Posterior vena cava (tissue), 2 donors: Measurements from ENCODE around the gene INVS. TPM values are rescaled to one million over a fixed set of nuclear protein-coding genes. Genes with fewer than 3 reads are reported as not detected.
"Not testable (repeated sequence)": the region's sequence is repeated elsewhere in the genome, so short reads cannot be mapped to it uniquely, and the experiment has no call there.

Experiments
- DNase-seq: peaks from one replicate; pipeline ENCODE4 v3.0.0-alpha.2; 2020; ENCODE audit warnings: low spot score
- intact Hi-C, 2 donors: fragments of 100-400 bp; cut with DNase I; formaldehyde crosslinking; loops; one replicate each; pipeline versions ENCODE4 v1.14.1 to v1.14.2; 2022 to 2023
- total RNA-seq, 2 donors: library from RNA; stranded (reverse); fragmentation: NEBNext Ultra II Directional; extraction: Animal tissue kit (Norgen Biotek cat#: 25700); gene quantifications; one replicate each; pipeline ENCODE4 v1.2.1, GENCODE V29; 2021
- donor health status: DM: yes; HTN: yes; CAD: no.
- donor health status: DM: yes; HTN: yes; CAD: no.

Gene INVS
- total RNA-seq, 2 donors from 2014 or later, result 19.5 to 19.7 TPM

- intact Hi-C loops, result no loop called here
- DNase-seq, result no peak
These were observed 195.3 kb downstream of the INVS start for GRCh38 chr9:100294341-100294740.

DNA sequence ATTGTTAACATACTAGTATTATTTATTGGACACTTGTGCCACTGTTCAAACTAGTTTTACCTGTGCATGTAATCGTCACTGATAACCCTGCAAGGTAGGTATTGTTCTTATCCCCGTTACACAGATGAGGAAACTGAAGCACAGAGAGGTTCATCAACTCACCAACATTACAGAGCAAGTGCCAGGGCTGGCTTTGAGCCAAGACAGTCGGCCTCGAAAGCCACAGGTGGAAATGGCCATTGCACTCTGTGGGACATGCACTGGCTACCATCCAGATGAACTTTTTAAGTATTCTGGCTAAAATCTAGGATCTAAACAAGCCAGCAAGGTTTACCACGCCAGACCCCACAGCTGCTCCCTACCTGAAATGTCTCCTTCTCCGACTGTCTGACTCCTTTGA is 195.8 kb downstream of the INVS start:
- intact Hi-C loops, result no loop called here
- no peak for DNase-seq

GRCh38 chr9:100295240-100295639 is 196.2 kb downstream of the INVS start:
- no peak for DNase-seq
- intact Hi-C loops, result no loop called here

DNA sequence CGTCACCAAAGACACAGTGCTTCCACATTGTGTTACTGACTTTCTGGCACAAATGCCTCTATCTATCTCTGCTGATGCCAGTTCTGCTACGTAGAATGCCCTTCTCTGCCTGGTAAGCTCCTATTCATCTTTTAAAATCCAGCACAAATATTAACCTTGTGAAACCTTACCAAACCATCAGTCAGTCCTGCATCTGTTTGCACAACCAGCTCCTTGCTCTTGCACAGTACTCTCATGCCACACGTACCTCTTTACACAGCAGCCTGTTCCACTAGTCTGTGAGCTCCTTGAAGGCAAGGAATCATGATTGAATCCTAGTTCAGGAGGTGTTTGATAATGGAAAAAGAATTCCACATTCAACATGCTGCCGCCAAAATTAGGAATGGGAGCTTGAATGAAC is 197.4 kb downstream of the INVS start:
- DNase-seq, result no peak
- intact Hi-C loops, result no loop called here

DNA sequence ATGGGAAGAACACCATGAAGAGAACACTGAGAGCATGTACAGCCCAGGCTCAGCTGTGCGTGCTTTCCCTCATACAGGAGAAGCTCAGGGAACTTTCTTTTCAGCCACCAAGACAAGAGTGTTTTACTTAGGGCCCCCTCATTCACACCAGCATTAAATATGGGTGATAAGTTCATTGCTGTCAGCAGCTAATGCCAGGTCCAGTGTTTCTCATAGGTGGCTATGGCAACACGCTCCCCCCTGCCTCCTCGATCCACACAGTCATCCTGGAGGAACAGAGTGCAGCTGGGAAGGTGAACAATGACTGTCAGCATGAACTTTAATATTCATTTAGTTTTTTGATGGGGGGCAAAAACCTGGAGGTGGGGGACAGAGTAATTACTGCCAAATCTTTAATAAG is 199.3 kb downstream of the INVS start:
- no peak for DNase-seq

GRCh38 chr9:100303747-100304146 is 204.7 kb downstream of the INVS start:
- intact Hi-C loops, result no loop called here
- DNase-seq, result no peak

More for the DNA sequence above, 199.3 kb downstream of the INVS start:
- intact Hi-C loops, result no loop called here

DNA sequence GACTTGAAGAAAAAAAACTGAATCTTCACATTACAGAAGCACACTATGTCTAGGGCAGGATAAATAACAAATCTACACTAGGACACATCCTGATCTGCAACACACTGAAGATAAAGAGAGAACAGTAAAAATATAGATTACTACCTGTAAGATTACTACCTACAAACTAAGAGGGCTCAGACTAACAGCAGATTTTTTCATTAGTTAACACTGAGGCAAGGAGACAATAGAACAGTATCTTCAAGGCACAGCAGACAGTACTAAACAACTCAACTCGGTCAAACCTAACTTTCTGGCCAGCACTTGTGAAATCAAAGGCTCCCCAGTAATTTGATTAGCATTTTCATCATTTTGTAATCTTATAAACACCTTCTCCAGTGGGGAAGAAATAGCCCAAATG is 207.2 kb downstream of the INVS start:
- intact Hi-C loops, result no loop called here
- DNase-seq, result no peak

GRCh38 chr9:100307080-100307479 is 208.0 kb downstream of the INVS start:
- intact Hi-C loops, result no loop called here

GRCh38 chr9:100308965-100309564 is 210.0 kb downstream of the INVS start:
- DNase-seq, result no peak
- intact Hi-C loops, result no loop called here

More at GRCh38 chr9:100307080-100307479, 208.0 kb downstream of the INVS start:
- DNase-seq, result no peak

- intact Hi-C loops, result no loop called here
- no peak for DNase-seq
These were observed 210.9 kb downstream of the INVS start for GRCh38 chr9:100309992-100310391.

GRCh38 chr9:100315561-100315960 is 216.5 kb downstream of the INVS start:
- intact Hi-C loops, result no loop called here
- DNase-seq, result no peak

DNA sequence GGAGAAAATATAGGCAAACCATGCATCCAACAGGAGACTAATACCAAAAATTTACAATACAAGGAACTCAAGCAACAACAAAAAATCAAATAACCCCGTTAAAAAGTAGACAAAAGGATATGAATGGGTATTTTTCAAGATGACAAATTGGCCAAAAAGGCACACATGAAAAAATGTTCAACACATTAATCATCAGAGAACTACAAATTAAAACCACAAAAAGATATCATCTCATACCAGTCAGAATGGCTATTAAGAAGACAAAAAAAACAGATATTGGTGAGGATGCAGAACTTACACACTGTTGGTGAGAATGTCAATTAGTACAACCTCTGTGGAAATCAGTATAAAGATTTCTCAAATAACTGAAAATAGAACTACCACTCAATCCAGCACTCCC is 218.7 kb downstream of the INVS start:
- intact Hi-C loops, result no loop called here
- DNase-seq, result no peak

DNA sequence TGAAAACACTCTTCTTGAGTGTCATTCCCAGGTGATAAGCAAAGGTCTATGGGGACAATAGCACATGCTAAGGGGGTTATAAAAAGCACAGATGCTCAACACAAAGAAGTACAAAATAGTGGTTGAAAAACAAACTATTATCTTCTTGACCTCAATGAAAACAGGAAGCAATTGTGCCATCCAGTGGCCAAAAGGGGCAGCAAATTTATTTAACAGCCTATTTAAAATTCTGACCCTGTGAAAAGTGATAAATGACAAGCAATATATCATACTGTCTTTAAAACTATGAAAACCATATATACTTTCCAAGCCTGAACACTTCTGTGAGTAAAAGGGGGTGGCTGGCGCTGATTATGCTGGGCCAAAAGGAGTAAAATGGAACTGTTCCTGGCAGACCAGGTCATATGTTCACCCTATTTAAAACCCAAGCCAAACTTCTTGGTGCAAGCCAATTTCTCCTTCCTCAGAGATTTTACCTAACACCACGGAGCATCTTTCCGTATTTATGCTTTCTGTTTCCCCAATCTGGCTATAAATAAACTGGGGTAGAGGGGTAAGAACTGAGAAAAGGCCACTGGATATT is 224.0 kb downstream of the INVS start:
- DNase-seq, result no peak
- intact Hi-C loops, result no loop called here

DNA sequence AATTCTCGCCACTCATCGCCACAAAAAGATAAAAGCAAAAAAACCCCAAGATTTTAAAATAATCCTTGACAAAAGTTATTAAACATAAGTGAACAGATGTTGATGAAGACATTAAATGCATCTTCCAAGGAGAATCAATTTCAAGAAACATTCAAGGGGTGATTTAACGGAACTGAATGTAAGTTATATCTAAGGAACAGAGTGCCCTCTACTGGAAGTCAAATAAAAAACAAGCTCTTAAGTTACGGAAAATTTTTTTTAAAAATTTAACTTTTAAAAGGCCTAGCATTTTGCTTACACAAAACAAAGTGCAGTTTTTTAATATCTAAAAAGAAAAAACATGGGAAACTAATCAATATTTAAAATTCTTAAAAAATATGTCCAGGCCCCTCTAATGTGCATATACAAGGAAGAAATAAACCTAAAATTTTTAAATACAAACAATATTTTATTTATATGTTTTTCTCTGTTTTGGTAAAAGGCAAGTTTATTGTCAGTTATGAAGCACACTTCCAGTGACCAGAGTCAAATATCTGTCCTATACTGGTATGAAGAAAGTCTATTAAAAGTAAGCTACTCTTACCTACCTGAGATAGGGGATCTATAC is 225.7 kb downstream of the INVS start:
- intact Hi-C loops, result no loop called here
- DNase-seq, result no peak

GRCh38 chr9:100338736-100339135 is 239.7 kb downstream of the INVS start:
- intact Hi-C loops, DNase-seq: not testable (repeated sequence)

- no peak for DNase-seq
- intact Hi-C loops, result no loop called here
These were observed 241.2 kb downstream of the INVS start for GRCh38 chr9:100340224-100340623.

DNA sequence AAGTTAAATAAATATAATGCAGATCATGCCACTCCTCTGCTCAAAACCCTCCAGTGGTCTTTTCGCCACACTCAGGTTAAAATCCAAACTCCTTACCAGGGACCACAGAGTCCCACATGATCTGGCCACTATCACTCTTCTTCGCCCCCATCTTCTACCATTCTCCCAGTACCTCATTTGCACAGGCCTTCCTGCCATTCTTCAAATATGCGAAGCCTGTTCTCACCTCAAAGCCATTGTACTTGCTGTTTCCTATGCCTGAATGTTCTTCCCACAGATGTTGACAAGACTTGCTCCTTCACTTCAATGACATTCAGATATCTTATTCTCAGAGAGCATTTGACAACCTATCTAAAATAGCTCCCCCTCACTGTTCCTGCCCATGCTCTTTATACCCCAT is 242.8 kb downstream of the INVS start:
- intact Hi-C loops, result loop anchor here in 1 of 2 donors (2.0 kb wide), 1 partner anchor 57 kb away; no protein-coding TSS in a partner anchor
- DNase-seq, result no peak

GRCh38 chr9:100346836-100347235 is 247.8 kb downstream of the INVS start:
- DNase-seq, result no peak
- intact Hi-C loops, result no loop called here

DNA sequence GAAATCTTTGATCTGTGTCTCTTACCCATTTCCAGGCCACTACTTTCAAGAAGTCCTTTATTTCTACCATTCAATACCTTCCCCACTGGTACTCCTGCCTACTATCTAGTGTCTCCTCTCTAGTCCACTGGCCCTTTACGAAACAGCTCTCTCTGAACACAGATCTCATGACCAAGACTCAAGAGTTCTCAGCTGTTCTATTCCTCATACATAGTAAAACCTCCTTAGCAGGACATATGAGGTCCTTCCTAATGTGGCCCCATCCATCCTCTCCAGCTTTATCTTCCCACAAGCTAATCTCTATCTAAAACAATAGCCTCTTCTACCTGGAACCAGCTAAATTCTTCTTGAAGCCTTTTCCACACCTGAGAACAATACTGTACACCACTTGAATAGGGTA is 251.1 kb downstream of the INVS start:
- intact Hi-C loops, result loop anchor here in 1 of 2 donors (5.0 kb wide), 1 partner anchor 77 kb away; the partner anchor contains the start of gene MSANTD3
- DNase-seq, result no peak
